Fibroblast of villous mesenchyme (primary cell): ENCODE measurements around the gene KCNQ4. TPM values are rescaled to one million over a fixed set of nuclear protein-coding genes. Genes with fewer than 3 reads are reported as not detected.

Source experiments
- DNase-seq: peaks from one replicate; pipeline ENCODE4 v3.0.0-alpha.2; 2010; ENCODE audit warnings: low read depth
- H3K4me3 ChIP-seq: 2 replicates; pipeline ENCODE4 v1.5.1; 2011; ENCODE audit warnings: low read depth, mild to moderate bottlenecking, low read length
- CTCF ChIP-seq: IDR thresholded peaks from 2 replicates; pipeline ENCODE4 v1.5.1; 2012; ENCODE audit warnings: low read depth, mild to moderate bottlenecking, low read length; ENCODE audit not compliant: insufficient read depth
- total RNA-seq: library from RNA; depleted of rRNA; stranded (reverse); fragments of >200 nt; gene quantifications from 2 replicates; pipeline ENCODE4 v1.2.3, GENCODE V29; 2012

Gene KCNQ4
- total RNA-seq, result under 0.01 TPM in 2 replicates

- no peak for TF ChIP-seq CTCF
- H3K4me3 ChIP-seq, result peak within 1 kb of the TSS; percentile 37
- no peak for DNase-seq
Measured at GRCh38 chr1:40783001-40783905, at the start of gene KCNQ4. Gene KCNQ4, plus strand, starts transcription at chr1:40783787. Its CDS starts 307 bp downstream, at chr1:40784094.

GRCh38 chr1:40734882-40735628 lies 48.5 kb upstream of the KCNQ4 start:
- TF ChIP-seq CTCF, result no peak
- no peak overlapping the region for H3K4me3 ChIP-seq
- DNase-seq, result no peak

- H3K4me3 ChIP-seq, result no peak overlapping the region
- TF ChIP-seq CTCF, result no peak
- peak; percentile 54 for DNase-seq
Measured at GRCh38 chr1:40736085-40736531, 47.5 kb upstream of the KCNQ4 start.

GRCh38 chr1:40738831-40739230 lies 44.8 kb upstream of the KCNQ4 start:
- DNase-seq, result peak; percentile 11
- no peak for TF ChIP-seq CTCF
- no peak overlapping the region for H3K4me3 ChIP-seq

GRCh38 chr1:40739455-40740008 lies 44.1 kb upstream of the KCNQ4 start:
- H3K4me3 ChIP-seq, result no peak overlapping the region
- no peak for TF ChIP-seq CTCF
- peak; percentile 34 for DNase-seq

GRCh38 chr1:40740039-40740996 lies 43.3 kb upstream of the KCNQ4 start:
- DNase-seq, result peak; percentile 61
- TF ChIP-seq CTCF, result no peak
- H3K4me3 ChIP-seq, result no peak overlapping the region
